GM23338 (cell line): ENCODE data around the gene TBCD. TPM values are rescaled to one million over a fixed set of nuclear protein-coding genes. Genes with fewer than 3 reads are reported as not detected.

ENCODE experiments used
- ATAC-seq: fragments of 200-7000 bp; cut with Tn5 transposase; 3 replicates; pipeline ENCODE4 v1.9.1; 2020
- DNase-seq: peaks from one replicate; pipeline ENCODE4 v3.0.0-alpha.2; 2015; ENCODE audit warnings: low spot score
- H2AFZ ChIP-seq: fragments of 200-600 bp; sonication (generic); 2 replicates; pipeline ENCODE4 v1.8.0; 2016; ENCODE audit warnings: antibody characterized with exemption, mild to moderate bottlenecking, moderate library complexity
- H3F3A ChIP-seq: fragments of 200-600 bp; sonication (generic); replicated peaks from 2 replicates; pipeline ENCODE4 v1.8.0; 2017; ENCODE audit warnings: antibody characterized with exemption, mixed run types, low read depth
- H3K27ac ChIP-seq: fragments of 200-600 bp; sonication (generic); 2 replicates; pipeline ENCODE4 v1.6.1; 2016; ENCODE audit warnings: low read depth
- H3K27me3 ChIP-seq: fragments of 200-600 bp; sonication (generic); 2 replicates; pipeline ENCODE4 v1.8.0; 2016; ENCODE audit warnings: mild to moderate bottlenecking, mixed run types, moderate library complexity; ENCODE audit not compliant: insufficient read depth
- H3K36me3 ChIP-seq: fragments of 200-600 bp; sonication (generic); 2 replicates; pipeline ENCODE4 v1.8.0; 2016; ENCODE audit warnings: mild to moderate bottlenecking; ENCODE audit not compliant: insufficient read depth
- H3K4me1 ChIP-seq: fragments of 200-600 bp; sonication (generic); 2 replicates; pipeline ENCODE4 v1.8.0; 2016; ENCODE audit warnings: mild to moderate bottlenecking, moderate library complexity; ENCODE audit not compliant: insufficient read depth
- H3K4me2 ChIP-seq: fragments of 200-600 bp; sonication (generic); 2 replicates; pipeline ENCODE4 v1.7.1; 2017; ENCODE audit warnings: mixed run types
- H3K4me3 ChIP-seq: fragments of 200-600 bp; sonication (generic); 2 replicates; pipeline ENCODE4 v1.6.1; 2016; ENCODE audit warnings: mixed run types
- H3K79me2 ChIP-seq: fragments of 200-600 bp; sonication (generic); replicated peaks from 2 replicates; pipeline ENCODE4 v1.8.0; 2017; ENCODE audit warnings: mild to moderate bottlenecking; ENCODE audit not compliant: insufficient read depth
- H3K9me2 ChIP-seq: fragments of 200-600 bp; sonication (generic); 2 replicates; pipeline ENCODE4 v1.8.0; 2017; ENCODE audit not compliant: insufficient read depth
- H4K20me1 ChIP-seq: fragments of 200-600 bp; sonication (generic); replicated peaks from 2 replicates; pipeline ENCODE4 v1.8.0; 2017; ENCODE audit warnings: mild to moderate bottlenecking; ENCODE audit not compliant: insufficient read depth
- H3K27ac Mint-ChIP-seq: 2 replicates; pipeline ENCODE4 v1.8.0; 2020; ENCODE audit warnings: inconsistent platforms, mild to moderate bottlenecking, moderate library complexity, mixed read lengths
- H3K27me3 Mint-ChIP-seq: 3 replicates; pipeline ENCODE4 v1.8.0; 2022; ENCODE audit warnings: low read depth, mild to moderate bottlenecking, moderate library complexity, mixed read lengths, inconsistent platforms; ENCODE audit not compliant: insufficient read depth, poor library complexity
- H3K36me3 Mint-ChIP-seq: 3 replicates; pipeline ENCODE4 v1.8.0; 2021; ENCODE audit warnings: low read depth, mild to moderate bottlenecking, inconsistent platforms, moderate library complexity, mixed read lengths
- H3K4me1 Mint-ChIP-seq: 3 replicates; pipeline ENCODE4 v1.8.0; 2020; ENCODE audit warnings: mild to moderate bottlenecking, inconsistent platforms, mixed read lengths
- H3K4me3 Mint-ChIP-seq: 3 replicates; pipeline ENCODE4 v1.8.0; 2021; ENCODE audit warnings: moderate library complexity, mild to moderate bottlenecking, inconsistent platforms, mixed read lengths
- H3K9me3 Mint-ChIP-seq: 3 replicates; pipeline ENCODE4 v1.8.0; 2020; ENCODE audit warnings: moderate library complexity, mild to moderate bottlenecking, inconsistent platforms, mixed read lengths
- CREB1 ChIP-seq: fragments of 250-450 bp; sonication (Bioruptor Pico); IDR thresholded peaks from 2 replicates; pipeline ENCODE4 v1.5.0; 2020; ENCODE audit warnings: low read depth, mild to moderate bottlenecking, moderate library complexity
- EZH2 ChIP-seq: fragments of 200-600 bp; sonication (generic); IDR thresholded peaks from one replicate; pipeline ENCODE4 v1.8.0; 2017; ENCODE audit warnings: antibody characterized with exemption, mild to moderate bottlenecking, low read depth; ENCODE audit not compliant: unreplicated experiment
- JUNB ChIP-seq: IDR thresholded peaks from one replicate; pipeline ENCODE4 v1.6.1; 2016; ENCODE audit warnings: antibody characterized with exemption; ENCODE audit not compliant: unreplicated experiment
- NANOG ChIP-seq: IDR thresholded peaks from 2 replicates; pipeline ENCODE4 v1.6.1; 2016; ENCODE audit warnings: antibody characterized with exemption, borderline replicate concordance
- POLR2AphosphoS5 ChIP-seq: IDR thresholded peaks from 2 replicates; pipeline ENCODE4 v1.6.1; 2016; ENCODE audit warnings: antibody characterized with exemption, low read depth
- STAT1 ChIP-seq: IDR thresholded peaks from one replicate; pipeline ENCODE4 v1.6.1; 2016; ENCODE audit warnings: antibody characterized with exemption; ENCODE audit not compliant: unreplicated experiment
- polyA plus RNA-seq: library from polyadenylated mRNA; unstranded; fragments of >200 nt; fragmentation: Nextera tagmentation; extraction: Ambion mirVana; gene quantifications from 2 replicates; pipeline ENCODE4 v1.2.1, GENCODE V29; 2016
- total RNA-seq: library from RNA; depleted of rRNA; stranded (reverse); fragments of >200 nt; shearing (Covaris generic); gene quantifications from 2 replicates; pipeline ENCODE4 v1.2.3, GENCODE V29; 2014
- TF ChIP-seq, protein P1 (sequence below): fragments of 250-450 bp; sonication (Bioruptor Pico); IDR thresholded peaks from 2 replicates; pipeline ENCODE4 v1.5.0; 2020; ENCODE audit warnings: mild to moderate bottlenecking, moderate library complexity
- TF ChIP-seq, protein P2 (sequence below), 2 experiments: fragments of 200-600 bp in 1 of 2; sonication (generic) in 1 of 2; conservative IDR thresholded peaks; 2 replicates each; pipeline versions ENCODE4 v1.5.1 to v1.6.1; 2016 to 2017; ENCODE audit warnings: antibody characterized with exemption in 2 of 2, low read depth in 2 of 2, mild to moderate bottlenecking in 2 of 2, moderate library complexity in 1 of 2
- TF ChIP-seq, protein P3 (sequence below): IDR thresholded peaks from 2 replicates; pipeline ENCODE4 v1.6.1; 2016; ENCODE audit warnings: antibody characterized with exemption
- TF ChIP-seq, protein P4 (sequence below): IDR thresholded peaks from one replicate; pipeline ENCODE4 v1.6.1; 2018; ENCODE audit warnings: antibody characterized with exemption; ENCODE audit not compliant: unreplicated experiment

TBCD gene
- total and polyA plus RNA-seq, 2 experiments from 2014 or later = 75.0 to 116 TPM

DNA sequence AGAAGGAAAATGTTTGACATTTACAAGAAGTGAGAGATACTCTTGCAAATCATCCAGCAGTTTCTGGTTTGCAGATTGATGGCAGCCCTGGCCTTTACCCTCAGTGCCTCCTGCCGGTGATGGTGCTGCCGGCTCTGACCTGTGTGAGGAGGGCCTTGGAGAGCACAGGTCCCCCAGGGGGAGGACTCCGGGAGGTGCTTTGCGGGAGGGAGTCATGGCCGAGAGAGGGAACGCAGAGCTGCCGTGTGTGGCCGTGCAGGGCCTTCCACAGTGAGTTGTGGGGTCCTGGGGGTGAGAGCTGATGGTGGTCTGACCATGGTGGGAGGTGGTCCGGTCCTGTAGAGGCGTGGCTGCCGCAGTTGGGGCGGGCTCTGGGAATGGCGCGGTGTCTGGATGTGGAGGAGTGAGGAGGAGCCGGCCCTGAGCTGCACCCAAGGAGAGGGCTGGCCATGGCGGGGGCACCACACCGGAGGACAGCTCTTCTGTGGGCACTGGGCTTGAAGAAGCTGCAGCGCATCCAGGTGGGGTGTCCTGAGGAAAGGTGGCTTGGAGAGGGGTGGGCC, 116.0 kb downstream of the TBCD start:
- Histone ChIP-seq H3K36me3 (no peaks in the 10 kb centered on the region; the same call in 1 of the 2 replicates), H4K20me1 (0 out of 2 replicates have a peak, but pooled peaks cover 5% of the 10 kb centered on the region), H3F3A (no peaks in the 10 kb centered on the region), H3K4me2 (no peak overlapping the region), H3K79me2 (peaks cover 54% of the 10 kb centered on the region), H3K27me3 (no peaks in the 10 kb centered on the region), H3K4me1 (no peaks in the 10 kb centered on the region), H3K27ac (no peak overlapping the region), H3K4me3 (no peak overlapping the region), H3K9me2 (no peaks in the 10 kb centered on the region), H2AFZ (no peak overlapping the region)
- Mint-ChIP-seq H3K9me3 (no peaks in the 10 kb centered on the region; the same call in 2 of the 3 replicates), H3K36me3 (peaks cover 24% of the 10 kb centered on the region), H3K27ac (peak overlapping the region; percentile 34; the same call in 1 of the 2 replicates), H3K27me3 (peaks cover 18% of the 10 kb centered on the region), H3K4me3 (no peak overlapping the region), H3K4me1 (peaks cover 27% of the 10 kb centered on the region)
- ATAC-seq = no peak
- DNase-seq = no peak
- TF ChIP-seq EZH2 (no peak), STAT1 (no peak), NANOG (no peak), JUNB (no peak), POLR2AphosphoS5 (no peak), CREB1 (CRISPR knock-in tag) (no peak)
- TF ChIP-seq, protein P1, sequence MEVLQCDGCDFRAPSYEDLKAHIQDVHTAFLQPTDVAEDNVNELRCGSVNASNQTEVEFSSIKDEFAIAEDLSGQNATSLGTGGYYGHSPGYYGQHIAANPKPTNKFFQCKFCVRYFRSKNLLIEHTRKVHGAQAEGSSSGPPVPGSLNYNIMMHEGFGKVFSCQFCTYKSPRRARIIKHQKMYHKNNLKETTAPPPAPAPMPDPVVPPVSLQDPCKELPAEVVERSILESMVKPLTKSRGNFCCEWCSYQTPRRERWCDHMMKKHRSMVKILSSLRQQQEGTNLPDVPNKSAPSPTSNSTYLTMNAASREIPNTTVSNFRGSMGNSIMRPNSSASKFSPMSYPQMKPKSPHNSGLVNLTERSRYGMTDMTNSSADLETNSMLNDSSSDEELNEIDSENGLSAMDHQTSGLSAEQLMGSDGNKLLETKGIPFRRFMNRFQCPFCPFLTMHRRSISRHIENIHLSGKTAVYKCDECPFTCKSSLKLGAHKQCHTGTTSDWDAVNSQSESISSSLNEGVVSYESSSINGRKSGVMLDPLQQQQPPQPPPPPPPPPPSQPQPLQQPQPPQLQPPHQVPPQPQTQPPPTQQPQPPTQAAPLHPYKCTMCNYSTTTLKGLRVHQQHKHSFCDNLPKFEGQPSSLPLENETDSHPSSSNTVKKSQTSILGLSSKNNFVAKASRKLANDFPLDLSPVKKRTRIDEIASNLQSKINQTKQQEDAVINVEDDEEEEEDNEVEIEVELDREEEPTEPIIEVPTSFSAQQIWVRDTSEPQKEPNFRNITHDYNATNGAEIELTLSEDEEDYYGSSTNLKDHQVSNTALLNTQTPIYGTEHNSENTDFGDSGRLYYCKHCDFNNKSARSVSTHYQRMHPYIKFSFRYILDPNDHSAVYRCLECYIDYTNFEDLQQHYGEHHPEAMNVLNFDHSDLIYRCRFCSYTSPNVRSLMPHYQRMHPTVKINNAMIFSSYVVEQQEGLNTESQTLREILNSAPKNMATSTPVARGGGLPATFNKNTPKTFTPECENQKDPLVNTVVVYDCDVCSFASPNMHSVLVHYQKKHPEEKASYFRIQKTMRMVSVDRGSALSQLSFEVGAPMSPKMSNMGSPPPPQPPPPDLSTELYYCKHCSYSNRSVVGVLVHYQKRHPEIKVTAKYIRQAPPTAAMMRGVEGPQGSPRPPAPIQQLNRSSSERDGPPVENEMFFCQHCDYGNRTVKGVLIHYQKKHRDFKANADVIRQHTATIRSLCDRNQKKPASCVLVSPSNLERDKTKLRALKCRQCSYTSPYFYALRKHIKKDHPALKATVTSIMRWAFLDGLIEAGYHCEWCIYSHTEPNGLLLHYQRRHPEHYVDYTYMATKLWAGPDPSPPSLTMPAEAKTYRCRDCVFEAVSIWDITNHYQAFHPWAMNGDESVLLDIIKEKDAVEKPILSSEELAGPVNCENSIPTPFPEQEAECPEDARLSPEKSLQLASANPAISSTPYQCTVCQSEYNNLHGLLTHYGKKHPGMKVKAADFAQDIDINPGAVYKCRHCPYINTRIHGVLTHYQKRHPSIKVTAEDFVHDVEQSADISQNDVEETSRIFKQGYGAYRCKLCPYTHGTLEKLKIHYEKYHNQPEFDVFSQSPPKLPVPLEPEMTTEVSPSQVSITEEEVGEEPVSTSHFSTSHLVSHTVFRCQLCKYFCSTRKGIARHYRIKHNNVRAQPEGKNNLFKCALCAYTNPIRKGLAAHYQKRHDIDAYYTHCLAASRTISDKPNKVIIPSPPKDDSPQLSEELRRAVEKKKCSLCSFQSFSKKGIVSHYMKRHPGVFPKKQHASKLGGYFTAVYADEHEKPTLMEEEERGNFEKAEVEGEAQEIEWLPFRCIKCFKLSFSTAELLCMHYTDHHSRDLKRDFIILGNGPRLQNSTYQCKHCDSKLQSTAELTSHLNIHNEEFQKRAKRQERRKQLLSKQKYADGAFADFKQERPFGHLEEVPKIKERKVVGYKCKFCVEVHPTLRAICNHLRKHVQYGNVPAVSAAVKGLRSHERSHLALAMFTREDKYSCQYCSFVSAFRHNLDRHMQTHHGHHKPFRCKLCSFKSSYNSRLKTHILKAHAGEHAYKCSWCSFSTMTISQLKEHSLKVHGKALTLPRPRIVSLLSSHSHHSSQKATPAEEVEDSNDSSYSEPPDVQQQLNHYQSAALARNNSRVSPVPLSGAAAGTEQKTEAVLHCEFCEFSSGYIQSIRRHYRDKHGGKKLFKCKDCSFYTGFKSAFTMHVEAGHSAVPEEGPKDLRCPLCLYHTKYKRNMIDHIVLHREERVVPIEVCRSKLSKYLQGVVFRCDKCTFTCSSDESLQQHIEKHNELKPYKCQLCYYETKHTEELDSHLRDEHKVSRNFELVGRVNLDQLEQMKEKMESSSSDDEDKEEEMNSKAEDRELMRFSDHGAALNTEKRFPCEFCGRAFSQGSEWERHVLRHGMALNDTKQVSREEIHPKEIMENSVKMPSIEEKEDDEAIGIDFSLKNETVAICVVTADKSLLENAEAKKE = no peak
- TF ChIP-seq, protein P2, sequence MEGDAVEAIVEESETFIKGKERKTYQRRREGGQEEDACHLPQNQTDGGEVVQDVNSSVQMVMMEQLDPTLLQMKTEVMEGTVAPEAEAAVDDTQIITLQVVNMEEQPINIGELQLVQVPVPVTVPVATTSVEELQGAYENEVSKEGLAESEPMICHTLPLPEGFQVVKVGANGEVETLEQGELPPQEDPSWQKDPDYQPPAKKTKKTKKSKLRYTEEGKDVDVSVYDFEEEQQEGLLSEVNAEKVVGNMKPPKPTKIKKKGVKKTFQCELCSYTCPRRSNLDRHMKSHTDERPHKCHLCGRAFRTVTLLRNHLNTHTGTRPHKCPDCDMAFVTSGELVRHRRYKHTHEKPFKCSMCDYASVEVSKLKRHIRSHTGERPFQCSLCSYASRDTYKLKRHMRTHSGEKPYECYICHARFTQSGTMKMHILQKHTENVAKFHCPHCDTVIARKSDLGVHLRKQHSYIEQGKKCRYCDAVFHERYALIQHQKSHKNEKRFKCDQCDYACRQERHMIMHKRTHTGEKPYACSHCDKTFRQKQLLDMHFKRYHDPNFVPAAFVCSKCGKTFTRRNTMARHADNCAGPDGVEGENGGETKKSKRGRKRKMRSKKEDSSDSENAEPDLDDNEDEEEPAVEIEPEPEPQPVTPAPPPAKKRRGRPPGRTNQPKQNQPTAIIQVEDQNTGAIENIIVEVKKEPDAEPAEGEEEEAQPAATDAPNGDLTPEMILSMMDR (conservative IDR thresholded peaks at IDR 0.05; ENCODE audit: low read depth in 2 of 2) = no peak
- TF ChIP-seq, protein P3, sequence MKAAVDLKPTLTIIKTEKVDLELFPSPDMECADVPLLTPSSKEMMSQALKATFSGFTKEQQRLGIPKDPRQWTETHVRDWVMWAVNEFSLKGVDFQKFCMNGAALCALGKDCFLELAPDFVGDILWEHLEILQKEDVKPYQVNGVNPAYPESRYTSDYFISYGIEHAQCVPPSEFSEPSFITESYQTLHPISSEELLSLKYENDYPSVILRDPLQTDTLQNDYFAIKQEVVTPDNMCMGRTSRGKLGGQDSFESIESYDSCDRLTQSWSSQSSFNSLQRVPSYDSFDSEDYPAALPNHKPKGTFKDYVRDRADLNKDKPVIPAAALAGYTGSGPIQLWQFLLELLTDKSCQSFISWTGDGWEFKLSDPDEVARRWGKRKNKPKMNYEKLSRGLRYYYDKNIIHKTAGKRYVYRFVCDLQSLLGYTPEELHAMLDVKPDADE = no peak
- TF ChIP-seq, protein P4, sequence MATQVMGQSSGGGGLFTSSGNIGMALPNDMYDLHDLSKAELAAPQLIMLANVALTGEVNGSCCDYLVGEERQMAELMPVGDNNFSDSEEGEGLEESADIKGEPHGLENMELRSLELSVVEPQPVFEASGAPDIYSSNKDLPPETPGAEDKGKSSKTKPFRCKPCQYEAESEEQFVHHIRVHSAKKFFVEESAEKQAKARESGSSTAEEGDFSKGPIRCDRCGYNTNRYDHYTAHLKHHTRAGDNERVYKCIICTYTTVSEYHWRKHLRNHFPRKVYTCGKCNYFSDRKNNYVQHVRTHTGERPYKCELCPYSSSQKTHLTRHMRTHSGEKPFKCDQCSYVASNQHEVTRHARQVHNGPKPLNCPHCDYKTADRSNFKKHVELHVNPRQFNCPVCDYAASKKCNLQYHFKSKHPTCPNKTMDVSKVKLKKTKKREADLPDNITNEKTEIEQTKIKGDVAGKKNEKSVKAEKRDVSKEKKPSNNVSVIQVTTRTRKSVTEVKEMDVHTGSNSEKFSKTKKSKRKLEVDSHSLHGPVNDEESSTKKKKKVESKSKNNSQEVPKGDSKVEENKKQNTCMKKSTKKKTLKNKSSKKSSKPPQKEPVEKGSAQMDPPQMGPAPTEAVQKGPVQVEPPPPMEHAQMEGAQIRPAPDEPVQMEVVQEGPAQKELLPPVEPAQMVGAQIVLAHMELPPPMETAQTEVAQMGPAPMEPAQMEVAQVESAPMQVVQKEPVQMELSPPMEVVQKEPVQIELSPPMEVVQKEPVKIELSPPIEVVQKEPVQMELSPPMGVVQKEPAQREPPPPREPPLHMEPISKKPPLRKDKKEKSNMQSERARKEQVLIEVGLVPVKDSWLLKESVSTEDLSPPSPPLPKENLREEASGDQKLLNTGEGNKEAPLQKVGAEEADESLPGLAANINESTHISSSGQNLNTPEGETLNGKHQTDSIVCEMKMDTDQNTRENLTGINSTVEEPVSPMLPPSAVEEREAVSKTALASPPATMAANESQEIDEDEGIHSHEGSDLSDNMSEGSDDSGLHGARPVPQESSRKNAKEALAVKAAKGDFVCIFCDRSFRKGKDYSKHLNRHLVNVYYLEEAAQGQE = no peak
